ENCODE data around the gene MYOCOS. TPM values are rescaled to one million over a fixed set of nuclear protein-coding genes. Genes with fewer than 3 reads are reported as not detected.

MYOCOS gene, protein sequence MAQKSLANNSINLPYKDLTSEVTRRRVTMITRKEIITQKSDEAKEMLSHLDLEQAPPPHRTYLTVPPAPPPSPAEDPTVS
- total RNA-seq (2022; extraction: Qiagen RNA extraction), result not detected in 5 replicates

DNA sequence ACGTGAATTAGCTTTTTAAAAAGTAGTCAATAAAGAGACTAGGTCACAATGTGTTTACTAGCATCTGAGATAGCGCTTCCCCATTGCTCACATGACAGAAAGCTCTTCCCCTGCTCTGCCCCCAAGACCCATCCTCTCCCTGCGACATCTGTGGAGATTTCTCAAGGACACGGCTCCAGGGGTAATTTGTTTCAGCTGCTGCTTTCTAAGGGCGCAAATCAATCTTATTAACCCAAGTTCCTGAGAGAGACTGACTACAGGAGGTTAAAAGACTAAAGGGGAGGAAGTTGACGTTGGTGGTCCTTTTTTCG is at the start of gene MYOCOS:
Gene MYOCOS (plus strand): TSS at position 92 of the 311 bp plus-strand sequence. CDS start 1,641 bp downstream, outside the sequence.

DNA sequence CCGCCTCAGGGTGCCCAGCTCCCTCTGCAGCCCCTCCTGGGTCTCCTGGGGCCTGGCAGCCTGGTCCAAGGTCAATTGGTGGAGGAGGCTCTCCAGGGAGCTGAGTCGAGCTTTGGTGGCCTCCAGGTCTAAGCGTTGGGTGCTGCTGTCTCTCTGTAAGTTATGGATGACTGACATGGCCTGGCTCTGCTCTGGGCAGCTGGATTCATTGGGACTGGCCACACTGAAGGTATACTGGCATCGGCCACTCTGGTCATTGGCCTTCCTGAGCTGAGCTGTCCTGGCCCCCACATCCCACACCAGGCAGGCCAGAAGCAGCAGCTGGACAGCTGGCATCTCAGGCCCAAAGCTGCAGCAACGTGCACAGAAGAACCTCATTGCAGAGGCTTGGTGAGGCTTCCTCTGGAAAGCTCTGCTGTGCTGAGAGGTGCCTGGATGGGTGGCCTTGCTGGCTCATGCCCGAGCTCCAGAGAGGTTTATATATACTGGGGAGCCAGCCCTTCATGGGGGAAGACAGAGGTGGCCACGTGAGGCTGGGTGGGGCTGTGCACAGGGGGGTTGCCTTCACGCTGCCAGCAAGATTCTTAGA is 30.3 kb downstream of the MYOCOS start, which contains the start of gene MYOC:
Gene MYOC (minus strand): TSS at position 455 of the 589 bp plus-strand sequence. CDS start 77 bp downstream, at position 378.

Other genes with a start within 250 kb of the MYOCOS start
- gene PRRC2C, start 136.7 kb upstream of the MYOCOS start, total RNA-seq (2022; extraction: Qiagen RNA extraction), result 54.6 to 77.6 TPM (median 65.4 TPM) in 5 replicates
- gene MYOC, start 30.4 kb downstream of the MYOCOS start, total RNA-seq (2022; extraction: Qiagen RNA extraction), result not detected in 5 replicates
- 3.0 to 4.4 TPM (median 4.3 TPM) in 5 replicates for gene VAMP4, start 119.8 kb downstream of the MYOCOS start, total RNA-seq (2022; extraction: Qiagen RNA extraction)
- gene METTL13, start 159.4 kb downstream of the MYOCOS start, total RNA-seq (2022; extraction: Qiagen RNA extraction), result 37.8 to 45.5 TPM (median 43.0 TPM) in 5 replicates
- gene DNM3, start 219.3 kb downstream of the MYOCOS start, total RNA-seq (2022; extraction: Qiagen RNA extraction), result 0.33 to 0.64 TPM (median 0.51 TPM) in 5 replicates